ENCODE data around the gene SPHKAP.

DNA sequence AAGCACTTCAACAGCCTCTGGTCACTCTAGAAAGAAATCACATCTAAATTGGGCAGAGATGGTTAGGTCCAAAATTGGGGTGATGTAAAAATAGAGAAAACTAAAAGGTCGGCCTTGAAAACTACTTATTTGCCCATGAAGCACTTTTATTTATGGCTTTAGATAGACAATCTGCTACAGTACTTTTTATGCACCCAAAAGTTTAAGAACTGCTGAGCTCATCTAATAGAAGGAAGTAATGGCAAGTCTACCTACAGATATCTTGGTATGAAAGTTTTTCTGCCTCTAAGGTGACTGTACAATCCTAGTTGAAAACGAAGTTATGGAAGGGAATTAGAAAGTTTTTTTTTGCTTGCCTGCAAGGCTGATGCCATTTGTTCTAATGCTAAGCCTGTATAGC, 46.2 kb downstream of the SPHKAP start:
- TF ChIP-seq POLR2A (IDR thresholded peaks at IDR 0.05) (no peak), POLR2AphosphoS5 (IDR thresholded peaks at IDR 0.05) (no peak)
